Uterus (tissue), 2 donors: ENCODE results near the gene ADCY3.

Experiments
- CTCF ChIP-seq, 4 experiments: fragments of 200-600 bp in 2 of 4; fragments of 450-650 bp in 2 of 4; sonication (generic) in 2 of 4; IDR thresholded peaks; one replicate each; pipeline ENCODE4 v1.5.1; 2016 to 2019; ENCODE audit warnings: antibody characterized with exemption in 4 of 4, mild to moderate bottlenecking in 2 of 4, moderate library complexity in 1 of 4
- POLR2A ChIP-seq, 2 donors: fragments of 450-650 bp; IDR thresholded peaks; one replicate each; pipeline ENCODE4 v1.6.1; 2016; ENCODE audit warnings: antibody characterized with exemption in 2 of 2, mild to moderate bottlenecking in 1 of 2, moderate library complexity in 1 of 2

- TF ChIP-seq CTCF (IDR thresholded peaks at IDR 0.05) (no peak), POLR2A (IDR thresholded peaks at IDR 0.05) (no peak)
Observed at GRCh38 chr2:24824071-24824588, 95.9 kb downstream of the ADCY3 start.
